HG03565 (cell line): ENCODE measurements around the gene EPB41L3.
"Not testable (repeated sequence)": the region's sequence is repeated elsewhere in the genome, so short reads cannot be mapped to it uniquely, and the experiment has no call there.

Experiments used
- ATAC-seq: cut with Tn5 transposase; IDR thresholded peaks from one replicate; pipeline ENCODE4 v1.9.1; 2021; ENCODE audit warnings: mild to moderate bottlenecking, moderate library complexity; ENCODE audit not compliant: unreplicated experiment

EPB41L3 gene

DNA sequence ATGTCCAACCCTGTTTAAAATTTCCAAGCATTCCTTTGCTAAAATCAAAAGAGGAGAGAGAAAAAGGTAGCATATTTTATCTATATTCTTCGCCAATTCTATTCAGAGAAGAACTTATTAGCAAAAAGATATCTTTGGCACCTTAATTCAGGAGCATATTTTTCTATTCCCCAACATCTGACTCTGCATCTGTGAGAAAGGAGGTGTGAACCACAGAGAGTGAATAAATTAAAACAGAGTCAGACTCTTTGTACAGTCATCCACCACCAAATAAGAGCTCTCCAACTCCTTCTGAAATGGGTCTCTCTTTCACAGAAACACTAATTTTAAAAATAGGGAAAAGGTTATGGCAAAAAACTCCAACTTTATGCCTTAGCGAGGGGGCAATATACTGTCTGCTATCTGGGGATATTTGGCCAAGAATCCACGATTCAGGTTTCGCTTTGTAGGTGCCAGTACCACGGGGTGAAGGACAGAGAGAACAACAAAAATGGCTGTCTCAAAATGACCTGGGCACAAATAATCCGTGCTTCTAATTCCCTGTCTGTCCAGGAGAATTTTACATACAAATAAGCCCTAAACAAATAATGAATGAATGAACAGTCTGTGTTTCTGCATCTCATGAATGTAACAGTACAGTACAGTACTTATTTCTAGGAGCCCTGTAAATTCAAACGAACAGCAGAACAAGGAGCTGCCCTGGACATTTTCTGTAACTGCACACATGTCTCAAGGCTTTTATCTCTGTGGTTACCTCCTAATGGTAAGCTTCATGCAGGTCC is 43.4 kb downstream of the EPB41L3 start:
- ATAC-seq: no peak

DNA sequence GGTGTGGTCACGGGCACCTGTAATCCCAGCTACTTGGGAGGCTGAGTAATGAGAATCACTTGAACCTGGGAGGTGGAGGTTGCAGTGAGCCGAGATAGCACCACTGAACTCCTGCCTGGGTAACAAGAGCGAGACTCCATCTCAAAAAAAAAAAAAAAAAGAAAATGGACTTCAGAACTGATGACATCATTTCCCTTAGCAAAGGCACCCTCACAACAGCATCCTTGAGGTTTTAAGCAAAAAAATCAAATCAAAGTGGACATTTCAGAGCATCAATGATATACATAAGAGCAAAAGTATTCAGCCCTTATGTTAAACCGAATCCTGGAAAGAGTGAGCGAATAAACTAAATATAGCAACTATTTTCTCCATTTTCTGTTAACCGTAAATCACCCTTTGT is 45.3 kb downstream of the EPB41L3 start:
- ATAC-seq: no peak

DNA sequence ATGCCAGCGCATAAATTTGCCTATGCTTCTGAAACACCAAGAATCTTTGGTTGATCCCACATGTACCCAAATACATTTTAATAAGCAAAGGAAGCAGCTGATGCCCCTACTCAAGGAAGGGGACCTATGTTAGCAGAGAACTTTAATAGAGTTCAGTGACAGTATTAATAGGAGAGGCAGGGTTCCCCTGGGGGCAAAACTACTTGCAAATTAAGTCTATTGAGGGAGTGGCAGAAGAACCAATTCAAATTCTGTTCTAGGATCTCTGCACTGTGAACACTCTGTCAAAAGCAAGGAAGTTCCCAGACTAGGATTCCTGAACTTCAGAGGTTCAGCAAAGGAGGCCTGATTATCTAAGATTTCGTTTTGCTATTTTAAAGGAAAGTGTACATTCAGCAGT is 47.5 kb downstream of the EPB41L3 start:
- no peak for ATAC-seq

DNA sequence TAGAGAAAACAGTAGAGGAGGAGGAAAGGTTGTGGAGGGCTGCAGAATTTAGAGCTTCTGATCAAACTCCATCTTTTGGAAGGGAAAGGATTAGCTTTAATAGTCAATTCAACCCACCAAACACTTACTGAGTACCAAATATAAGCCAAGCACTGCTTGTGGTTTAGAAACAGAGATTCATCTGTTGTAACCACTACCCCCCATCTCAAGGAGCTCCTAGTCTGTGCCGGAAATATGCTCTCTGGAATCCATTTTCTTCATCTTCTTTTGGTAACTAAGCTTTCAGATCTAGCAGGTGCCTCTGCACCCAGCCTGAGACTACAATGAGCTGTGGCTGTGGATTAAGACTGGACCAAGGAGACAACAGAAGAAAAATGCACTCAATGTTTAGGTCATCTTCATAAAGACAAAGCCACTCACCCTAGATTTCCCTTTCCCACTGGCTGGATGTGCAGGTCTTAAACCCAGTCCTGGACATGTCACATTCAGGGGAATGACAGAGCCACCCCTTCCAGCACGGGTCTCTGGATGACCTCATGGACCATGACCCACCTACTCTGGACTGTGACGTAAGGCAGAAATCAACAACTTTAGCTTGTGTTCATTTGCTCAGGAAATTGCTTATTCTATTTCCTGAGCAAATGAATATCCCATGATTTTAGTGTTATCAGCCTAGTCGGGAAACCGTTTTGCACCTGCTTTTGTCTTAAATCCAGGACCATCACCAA is 52.9 kb downstream of the EPB41L3 start:
- ATAC-seq: no peak

DNA sequence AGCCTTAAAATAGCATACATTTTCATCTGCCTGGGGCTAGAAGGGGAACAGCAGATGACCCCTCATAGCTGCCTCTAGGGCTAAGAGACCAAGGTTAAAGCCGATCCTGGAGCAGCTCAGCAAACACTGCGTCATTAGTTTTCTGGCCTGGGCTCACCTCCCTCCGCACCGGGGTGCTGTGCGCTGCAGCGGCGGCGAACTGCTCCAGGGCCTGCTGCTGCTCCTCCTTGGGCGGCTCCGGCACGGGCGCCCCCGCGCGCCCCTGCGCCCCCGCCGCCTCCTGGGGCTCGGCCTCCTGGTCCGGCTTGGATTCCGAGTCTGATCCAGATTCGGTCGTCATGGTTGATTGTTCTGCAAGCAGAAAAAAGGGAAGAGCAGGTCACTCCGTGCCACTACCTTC is 55.0 kb downstream of the EPB41L3 start:
- ATAC-seq: no peak

DNA sequence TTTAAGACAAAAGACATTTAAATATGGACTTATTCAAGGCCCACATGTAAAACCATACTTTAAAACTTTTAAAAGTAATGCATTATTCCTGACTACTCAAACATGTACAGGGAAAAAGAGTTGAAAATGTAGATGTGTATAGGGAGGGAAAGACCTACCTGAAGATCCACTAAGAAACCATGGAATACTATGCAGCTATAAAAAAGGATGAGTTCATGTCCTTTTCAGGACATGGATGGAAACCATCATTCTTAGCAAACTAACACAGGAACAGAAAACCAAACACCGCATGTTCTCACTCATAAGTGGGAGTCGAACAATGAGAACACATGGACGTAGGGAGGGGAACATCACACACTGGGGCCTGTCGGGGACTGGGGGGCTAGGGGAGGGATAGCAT is 55.8 kb downstream of the EPB41L3 start:
- not testable (repeated sequence) for ATAC-seq

DNA sequence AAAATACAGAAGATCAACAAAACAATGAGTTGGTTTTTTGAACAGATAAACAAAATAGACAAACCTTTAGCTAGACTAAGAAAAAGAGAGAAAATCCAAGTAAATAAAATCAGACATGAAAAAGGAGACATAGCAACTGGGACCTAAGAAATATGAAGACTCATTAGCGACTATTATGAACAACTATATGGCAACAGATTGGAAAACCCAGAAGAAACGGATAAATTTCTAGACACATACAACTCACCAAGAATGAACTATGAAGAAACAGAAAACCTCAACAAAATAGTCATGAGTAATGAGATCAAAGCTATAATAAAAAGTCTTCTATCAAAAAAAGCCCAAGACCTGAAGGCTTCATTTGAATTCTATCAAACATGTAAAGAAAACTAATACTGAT is 59.3 kb downstream of the EPB41L3 start:
- no peak for ATAC-seq

DNA sequence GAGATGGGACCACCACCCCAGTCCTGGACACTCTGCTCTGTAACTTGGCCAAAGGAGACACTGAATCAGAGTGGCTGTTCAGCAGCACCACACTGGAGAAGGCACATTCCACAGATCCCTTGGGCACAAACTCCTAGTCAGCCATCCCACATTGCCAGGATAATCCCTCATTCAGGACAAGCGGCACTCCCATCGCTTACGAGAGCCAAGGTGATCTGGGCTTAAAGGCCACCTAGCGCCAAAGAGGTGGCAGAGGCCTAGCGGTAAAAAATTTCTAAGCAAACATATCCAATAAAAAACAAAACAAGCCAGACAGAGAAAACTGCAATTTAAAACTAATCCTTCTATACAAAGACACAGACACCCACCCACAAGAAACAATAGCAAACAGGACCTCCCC is 62.2 kb downstream of the EPB41L3 start:
- ATAC-seq: no peak

DNA sequence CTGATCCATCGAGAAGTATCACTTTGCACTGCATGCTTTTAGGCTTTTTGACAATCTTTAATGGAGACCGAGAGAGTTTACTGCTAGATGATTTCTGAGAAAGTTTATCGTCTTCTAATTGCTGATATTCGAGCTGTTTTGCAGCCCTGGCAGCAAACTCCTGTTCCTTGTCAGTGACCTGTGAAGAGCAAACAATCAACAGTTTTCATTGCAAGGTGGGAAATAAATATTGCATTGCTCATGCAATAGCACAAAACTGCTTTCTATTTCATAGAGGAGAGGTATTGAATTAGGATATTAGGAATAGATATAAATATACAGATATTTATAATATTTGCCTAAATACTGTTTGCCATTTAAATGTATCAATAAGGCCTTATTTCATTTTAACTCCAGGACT is 65.5 kb downstream of the EPB41L3 start:
- ATAC-seq: no peak

DNA sequence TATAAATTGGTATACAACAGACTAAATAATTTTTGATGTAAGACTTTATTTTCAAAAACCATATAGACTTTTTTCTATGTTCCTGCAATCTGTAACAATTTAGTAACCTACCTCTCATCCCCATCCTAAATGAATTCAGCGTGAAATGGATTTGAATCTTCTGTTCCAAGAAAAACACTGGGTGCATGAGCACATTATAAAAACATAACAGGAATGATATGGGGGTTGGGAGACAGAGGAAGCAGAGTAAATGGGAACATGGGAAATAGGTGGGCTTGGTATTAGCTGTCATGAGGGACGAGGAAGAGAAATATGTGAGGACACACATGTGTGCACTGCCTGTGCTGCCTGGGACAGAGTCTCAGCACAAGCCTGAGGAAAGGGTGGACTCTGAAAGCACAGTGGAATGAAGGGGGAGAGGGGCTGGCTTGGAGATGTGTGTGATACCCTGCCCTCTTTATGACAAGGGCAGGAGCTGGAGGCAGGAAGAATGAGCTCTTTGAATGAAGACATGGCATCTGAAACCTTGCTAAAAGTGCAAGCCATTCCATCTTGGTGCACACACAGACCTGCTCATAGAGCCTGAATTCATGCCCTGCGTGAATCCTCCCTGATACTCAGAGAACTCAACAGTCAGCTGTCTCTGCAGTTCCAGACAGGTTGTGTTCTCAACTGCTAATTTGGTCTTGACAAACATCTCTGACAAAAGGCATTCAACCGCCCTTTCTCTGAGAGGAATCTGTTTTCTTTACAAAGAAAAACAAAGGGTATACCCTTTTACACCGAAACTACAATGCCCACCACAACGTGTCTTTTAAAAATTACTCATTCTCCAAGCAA is 66.6 kb downstream of the EPB41L3 start:
- no peak for ATAC-seq

DNA sequence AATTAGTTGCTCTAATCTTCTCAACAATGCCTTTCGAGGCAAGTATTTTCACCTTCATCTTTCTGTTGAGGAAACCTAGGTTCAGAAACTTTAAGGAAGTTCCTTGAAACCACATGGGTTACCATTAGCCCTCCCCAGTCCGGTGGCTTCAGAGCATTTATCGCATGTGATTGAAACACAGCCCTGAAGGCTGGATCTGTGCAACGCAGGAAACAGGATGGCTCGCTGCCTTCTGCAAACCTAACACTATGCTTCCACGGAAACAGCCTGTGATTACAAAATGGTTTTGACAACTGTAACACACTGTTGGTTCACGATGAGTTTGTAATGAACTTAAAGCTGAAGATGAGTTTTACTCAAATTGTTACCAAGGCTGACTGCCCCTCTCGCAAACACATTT is 68.5 kb downstream of the EPB41L3 start:
- no peak for ATAC-seq

DNA sequence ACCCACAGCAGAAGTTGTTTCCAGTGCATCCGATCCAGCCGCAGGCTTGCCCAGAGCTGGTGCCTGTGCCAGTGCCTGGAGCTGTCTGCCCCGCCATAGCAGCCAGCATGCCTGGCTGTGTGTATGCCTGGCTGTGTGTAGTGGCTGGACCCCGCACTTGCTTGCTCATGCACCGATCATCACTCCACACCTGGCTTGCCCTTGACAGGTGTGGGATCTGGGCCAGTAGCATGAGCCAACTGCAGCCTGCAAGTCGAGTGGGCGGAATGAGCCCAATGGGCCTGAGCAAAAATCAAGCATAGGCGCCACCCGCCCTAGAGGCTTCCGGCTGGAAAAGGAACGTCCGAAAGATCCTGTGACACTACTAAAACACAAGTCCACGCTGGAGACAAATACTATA is 74.5 kb downstream of the EPB41L3 start:
- ATAC-seq: no peak

DNA sequence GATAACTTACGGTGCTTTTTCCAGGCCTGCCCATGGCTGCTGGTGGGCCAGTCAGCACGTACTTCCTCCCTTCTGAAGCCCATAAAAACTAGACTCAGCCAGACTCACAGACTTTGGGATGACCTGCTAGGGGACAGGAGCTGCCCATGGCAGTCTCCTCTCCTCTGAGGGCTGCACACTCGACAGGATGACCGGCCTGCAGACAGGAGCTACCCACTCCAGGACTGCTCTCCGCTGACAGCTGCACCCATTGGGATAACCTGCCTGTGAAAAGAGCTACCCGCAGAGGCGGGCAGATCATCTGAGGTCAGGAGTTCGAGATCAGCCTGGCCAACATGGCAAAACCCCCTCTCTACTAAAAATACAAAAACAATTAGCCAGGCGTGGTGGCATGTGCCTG is 75.4 kb downstream of the EPB41L3 start:
- ATAC-seq: no peak

DNA sequence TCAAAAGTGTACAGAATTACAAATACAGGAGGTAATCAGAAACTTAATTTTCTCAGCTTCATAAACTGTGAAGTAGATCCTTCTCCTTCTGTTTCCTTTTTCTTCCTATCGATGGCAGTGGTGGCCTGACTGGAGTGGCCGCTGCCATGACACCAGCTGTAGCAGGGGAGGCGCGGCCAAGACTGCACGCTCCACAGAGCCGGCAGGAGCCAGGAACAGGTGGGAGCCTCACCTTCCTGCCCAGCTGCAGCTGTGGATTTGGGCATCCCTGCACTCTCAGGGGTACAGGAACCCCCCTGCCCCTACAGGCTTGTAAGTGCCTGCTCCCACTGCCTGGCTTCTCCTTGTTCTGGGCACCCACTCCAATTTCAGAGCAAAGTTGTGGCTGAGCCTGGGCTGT is 76.1 kb downstream of the EPB41L3 start:
- ATAC-seq: no peak

DNA sequence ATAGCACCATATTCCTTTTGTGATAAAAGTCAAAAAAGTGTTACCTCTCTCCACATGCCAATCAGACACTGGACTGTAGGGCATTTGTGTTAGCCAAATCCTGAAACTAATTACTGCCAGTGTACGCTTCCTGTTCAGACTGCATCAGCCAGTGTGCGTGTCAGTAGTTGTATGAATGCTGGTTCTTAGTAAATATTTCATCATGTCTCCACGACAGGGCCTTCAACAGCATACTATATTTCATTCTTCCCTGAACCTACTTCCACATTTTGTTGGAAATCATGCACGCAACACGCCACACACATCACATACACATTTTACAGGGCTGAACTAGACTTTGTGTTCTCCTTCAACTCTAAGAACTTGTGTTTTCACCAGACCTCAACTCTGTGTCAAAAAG is 77.5 kb downstream of the EPB41L3 start:
- ATAC-seq: no peak

DNA sequence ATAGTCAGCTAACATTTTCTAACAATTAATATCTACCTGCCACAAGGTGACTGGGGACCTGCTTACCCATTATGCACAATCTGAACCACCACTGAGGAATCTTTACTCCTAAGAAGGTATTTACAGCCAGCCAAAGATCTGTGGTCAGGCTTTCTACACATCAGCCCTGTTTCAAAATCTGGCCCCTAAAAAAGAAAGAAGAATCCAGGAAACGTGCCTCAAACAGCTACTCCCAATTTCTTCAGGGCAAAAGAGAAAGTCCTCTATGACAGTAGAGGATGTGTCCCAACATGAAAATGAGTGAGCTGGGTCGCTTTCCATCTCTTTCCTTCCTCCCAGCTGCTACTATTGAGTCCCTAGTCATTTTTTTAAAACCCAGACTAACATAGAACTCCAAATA is 79.5 kb downstream of the EPB41L3 start:
- no peak for ATAC-seq

DNA sequence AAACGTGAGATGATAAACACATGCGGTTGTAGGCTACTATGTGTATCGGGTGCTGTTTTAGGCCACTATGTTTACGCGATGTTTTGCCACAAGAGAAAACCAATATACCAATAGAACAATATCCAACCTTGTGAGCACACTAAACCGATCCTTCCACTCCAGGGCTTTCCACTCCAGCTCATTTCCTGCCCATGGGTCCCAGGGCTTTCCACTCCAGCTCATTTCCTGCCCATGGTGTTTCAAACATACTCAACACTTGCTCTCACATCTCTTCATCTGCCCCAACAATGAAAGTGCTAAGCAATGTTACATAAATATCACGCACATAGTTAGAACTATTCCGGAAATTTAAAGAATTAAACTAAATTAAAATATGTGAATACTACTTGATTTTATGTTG is 80.0 kb downstream of the EPB41L3 start:
- no peak for ATAC-seq

DNA sequence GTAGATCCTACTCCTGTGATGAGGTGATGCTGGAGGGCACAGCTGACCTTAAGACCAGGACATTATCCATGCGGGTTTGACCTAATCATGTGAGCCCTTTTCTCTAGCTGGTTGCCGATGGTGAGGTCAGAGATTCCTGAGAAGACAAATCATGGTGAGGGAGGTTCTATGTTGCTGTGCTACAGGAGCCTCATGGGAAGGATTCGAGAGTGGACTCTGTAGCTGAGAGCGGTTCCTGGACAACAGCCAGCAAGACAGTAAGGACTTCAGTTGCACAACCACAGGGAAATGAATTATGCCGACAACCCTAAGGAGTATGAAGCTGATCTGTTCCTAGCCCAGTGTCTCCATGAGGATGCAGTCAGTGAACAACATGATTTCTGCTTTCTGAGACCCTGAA is 80.4 kb downstream of the EPB41L3 start:
- no peak for ATAC-seq

DNA sequence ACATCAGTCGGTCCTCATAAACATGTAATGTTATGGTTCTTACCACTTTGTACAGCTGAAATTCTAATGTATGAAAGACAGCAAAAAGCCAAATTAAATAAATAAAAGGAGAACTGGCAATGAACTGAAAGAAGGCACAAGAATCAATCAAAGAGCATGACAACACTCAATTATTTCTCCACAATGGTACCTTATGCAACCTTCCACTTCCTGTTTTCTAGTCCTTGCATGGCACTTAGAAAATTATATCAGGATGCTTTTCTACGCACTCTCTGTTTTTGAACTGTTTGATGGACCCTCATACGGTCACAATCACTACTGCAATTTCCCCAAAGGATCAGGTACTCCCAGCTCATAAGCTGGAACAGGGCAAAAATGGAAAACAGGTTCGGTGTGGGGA is 81.6 kb downstream of the EPB41L3 start:
- ATAC-seq: no peak

DNA sequence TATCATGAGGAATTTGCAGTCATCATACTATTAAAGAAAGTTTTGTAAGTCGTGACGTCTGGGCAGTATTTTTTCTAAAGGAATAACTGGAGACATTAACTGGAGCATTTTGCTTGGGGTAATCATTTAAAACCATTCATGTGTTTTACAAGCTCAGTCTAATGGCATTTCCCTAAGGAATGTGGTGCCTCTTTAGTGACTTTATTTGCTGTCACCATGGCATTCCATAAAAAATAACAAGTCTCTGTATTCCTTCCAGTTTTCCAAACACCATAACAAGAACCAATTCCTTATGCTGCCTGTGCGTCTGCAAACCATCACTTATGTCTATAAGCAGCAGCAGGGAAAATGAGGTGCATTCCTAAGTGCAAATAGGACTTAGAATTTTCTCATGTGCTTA is 82.8 kb downstream of the EPB41L3 start:
- no peak for ATAC-seq

DNA sequence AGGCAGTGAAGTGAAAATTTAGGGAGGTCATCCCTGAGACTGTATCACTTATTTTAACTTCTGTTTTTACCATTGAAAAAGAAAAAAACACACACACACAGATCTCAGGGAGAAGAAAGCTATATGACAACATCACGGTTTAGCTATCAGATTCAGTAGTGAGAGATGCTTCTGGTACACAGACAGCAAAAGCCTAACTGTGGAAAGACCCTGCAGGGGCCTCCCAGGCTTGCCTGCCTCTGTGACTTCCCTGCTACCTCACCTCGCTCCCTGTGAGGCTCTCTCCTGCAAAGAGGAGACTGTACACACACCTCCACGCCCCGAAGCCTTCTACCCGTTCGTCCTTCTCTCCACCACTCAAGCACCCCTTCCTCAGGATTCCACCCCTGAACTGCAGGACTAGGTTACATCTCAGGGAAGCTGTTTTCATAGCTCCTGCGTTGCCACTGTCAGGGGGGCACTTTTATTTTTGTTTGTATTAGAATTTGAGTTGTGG is 86.3 kb downstream of the EPB41L3 start:
- no peak for ATAC-seq
